NCI-H1105 treated with DMSO at 0.1 percent for 48 hours (cell line): ENCODE results near the gene PEX7.
"Not testable (repeated sequence)": the region's sequence is repeated elsewhere in the genome, so short reads cannot be mapped to it uniquely, and the experiment has no call there.

Experiments
- DNase-seq: peaks from one replicate; lab custom pipeline; 2025; lab: John Stamatoyannopoulos, UW

Gene PEX7

GRCh38 chr6:136840276-136841001 is 18.0 kb downstream of the PEX7 start:
- no peak for DNase-seq

GRCh38 chr6:136843210-136843609 is 20.8 kb downstream of the PEX7 start:
- no peak for DNase-seq

GRCh38 chr6:136846046-136846445 is 23.7 kb downstream of the PEX7 start:
- DNase-seq = peak; percentile 65

DNA sequence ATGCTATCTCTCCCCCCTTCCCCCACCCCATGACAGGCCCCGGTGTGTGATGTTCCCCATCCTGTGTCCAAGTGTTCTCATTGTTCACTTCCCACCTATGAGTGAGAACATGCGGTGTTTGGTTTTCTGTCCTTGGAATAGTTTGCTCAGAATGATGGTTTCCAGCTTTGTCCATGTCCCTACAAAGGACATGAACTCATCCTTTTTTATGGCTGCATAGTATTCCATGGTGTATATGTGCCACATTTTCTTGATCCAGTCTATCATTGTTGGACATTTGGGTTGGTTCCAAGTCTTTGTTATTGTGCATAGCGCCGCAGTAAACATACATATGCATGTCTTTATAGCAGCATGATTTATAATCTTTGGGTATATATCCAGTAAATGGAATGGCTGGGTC is 24.1 kb downstream of the PEX7 start:
- not testable (repeated sequence) for DNase-seq

- not testable (repeated sequence) for DNase-seq
Observed at GRCh38 chr6:136849979-136850563, 27.7 kb downstream of the PEX7 start.

DNA sequence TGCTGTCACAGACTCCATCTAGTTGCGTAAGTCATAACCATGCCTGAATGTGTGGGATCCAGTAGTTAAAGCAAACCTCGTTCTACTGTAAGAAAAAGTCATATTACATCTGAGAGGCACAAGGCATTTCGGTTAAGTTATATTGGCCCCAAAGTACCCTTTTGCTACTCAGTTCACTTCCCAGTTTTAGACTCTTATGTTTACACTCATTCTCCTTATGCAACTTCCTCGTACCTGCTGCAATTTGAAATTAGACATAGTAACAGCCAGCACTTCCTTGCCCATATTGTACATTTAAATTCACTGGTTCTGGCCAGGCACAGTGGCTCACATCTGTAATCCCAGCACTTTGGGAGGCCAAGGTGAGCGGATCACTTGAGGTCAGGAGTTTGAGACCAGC is 37.0 kb downstream of the PEX7 start:
- no peak for DNase-seq

DNA sequence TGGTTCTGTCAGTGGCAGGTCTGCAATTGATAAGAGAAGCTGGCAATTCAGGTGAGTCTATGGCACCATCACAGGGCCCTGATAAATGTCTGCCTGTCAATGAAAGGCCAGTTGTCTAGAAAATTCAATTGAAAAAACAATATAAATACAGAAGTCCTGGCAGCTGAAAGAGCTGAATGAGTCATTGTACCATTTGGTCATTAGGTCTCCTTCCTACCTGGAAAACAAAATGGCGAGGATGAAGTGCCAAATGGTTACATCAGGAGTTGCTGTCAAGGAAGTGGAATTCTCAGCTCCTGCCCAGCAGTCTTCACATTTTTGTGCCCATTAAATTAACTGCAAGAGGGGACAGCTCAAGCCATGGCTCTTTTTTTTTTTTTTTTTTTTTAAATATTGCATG is 37.7 kb downstream of the PEX7 start:
- DNase-seq = no peak

GRCh38 chr6:136862662-136863061 is 40.3 kb downstream of the PEX7 start:
- no peak for DNase-seq

DNA sequence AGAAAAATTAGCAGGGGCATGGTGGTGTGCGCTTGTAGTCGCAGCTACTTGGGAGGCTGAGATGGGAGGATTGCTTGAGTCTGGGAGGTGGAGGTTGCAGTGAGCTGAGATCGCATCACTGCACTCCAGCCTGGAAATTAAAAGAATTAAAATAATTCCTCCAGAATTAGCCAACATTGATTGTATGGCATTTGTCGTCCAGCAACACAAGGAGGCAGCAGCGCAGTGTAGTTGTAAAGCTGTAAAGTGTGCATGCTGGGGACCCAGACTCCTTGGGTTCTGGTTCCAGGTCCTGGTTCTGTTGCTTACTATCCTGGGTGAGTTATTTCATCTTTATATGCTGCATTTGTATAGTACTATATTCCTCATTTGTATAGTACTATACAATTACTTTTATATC is 41.4 kb downstream of the PEX7 start:
- no peak for DNase-seq

DNA sequence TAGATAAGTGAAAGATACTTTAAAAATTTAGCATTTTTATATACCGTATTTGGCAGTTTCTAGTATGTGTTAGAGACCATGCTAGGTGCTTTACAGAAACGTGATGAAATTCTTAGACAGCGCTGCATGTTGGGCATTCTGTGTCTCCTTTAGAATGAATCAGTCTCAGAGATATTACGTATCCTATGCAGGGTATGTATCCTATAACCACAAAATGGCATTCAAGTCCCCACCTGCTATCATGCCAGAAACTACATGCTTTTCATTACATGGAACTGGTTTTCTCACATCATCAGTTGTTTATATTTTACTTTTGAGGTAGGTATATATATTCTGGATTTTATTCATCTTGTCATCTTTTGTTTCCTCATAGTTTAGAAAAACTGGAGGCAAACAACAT is 42.3 kb downstream of the PEX7 start:
- no peak for DNase-seq

DNA sequence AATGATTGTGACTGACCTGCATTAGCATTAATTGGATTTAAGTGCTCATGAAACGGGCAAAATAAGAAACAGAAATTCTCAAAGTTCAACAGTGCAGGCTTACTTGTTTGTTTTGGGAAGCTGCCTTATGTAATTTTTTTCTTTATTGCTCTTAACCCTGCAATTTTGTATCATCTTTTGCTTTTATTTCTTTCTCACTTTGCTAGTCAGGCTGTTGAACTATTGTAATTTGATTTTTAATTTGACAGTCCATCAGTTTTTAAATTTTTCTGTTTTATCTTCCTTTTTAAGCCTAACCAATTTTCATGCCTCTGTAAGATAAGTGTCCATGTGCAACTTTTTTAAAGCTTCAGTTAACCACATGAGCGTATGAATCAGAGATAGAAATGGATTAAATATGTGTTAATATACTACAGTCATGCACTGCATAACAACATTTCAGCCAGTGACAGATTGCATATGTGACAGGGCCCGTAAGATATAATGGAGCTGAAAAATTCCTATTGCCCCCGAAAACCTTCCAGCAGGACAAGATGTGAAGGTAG is 44.6 kb downstream of the PEX7 start:
- no peak for DNase-seq

DNA sequence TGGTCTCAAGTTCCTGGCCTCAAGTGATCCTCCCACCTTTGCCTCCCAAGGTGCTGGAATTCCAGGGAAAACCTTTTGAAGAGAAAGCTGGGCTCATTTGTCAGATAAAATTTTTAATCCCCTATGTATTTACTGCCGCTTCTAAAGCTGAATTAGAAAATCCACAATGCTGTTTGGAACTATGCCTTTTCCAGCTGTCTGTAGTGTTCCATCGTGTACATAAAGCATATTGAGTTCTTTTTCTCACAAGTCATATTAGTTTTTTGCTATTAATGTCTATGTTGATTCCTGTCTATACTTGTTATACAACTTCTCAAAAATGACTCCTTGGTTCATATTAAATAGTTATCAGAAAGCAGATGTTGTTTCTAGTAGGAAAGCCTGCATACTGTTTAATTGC is 47.1 kb downstream of the PEX7 start:
- no peak for DNase-seq

GRCh38 chr6:136873748-136874147 is 51.4 kb downstream of the PEX7 start:
- no peak for DNase-seq

GRCh38 chr6:136876469-136876868 is 54.1 kb downstream of the PEX7 start:
- not testable (repeated sequence) for DNase-seq

DNA sequence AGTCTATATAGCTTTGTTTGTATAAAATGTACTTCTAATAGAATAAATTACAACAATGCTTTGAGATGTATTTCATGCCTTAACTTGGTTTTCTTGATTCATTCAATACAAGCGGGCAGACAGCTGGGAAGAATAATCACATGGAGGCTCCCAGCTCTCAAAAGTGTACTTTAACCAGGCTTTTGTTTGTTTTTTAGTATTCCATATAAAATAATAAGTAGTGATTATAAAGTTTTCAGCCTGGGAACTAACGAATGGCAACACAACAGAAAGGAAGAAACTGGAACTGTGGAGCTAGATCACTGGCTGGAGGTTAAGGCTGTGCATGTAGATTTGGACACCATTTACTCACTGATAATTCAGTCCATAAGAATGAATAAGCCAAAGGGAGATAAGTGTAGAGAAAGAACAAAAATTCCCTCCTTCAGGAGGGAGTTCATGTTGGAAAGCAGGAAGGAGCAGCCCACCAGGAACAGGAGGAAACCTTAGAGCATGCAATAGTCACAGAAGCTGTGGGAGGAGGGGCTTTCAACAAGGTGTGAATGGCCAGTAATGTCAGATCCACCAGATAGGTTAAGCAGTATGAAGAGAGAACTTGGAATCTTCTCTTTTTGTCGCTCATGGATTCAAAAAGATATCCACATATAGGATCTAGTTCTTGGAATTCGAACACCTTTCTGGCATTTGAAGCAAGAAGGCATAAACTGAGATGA is 58.5 kb downstream of the PEX7 start:
- DNase-seq = no peak

DNA sequence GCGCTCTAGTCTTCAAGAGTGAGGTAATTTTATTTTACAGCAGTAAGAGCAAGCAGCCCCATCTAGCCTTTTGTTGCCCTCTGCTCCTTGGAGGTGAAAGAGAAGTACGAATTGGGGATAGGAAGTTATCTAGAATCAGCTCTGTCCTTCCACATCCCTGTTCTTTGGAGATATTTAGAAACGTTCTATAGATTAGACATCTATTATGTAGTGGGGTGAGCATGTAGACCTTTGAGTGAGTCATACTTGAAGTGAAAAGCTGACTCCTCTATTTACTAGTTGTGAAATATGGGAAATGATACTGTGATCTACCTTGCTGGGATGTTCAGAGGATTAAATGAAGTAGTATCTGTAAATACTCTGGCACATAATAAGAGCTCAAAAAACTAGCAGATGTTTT is 63.7 kb downstream of the PEX7 start:
- no peak for DNase-seq

DNA sequence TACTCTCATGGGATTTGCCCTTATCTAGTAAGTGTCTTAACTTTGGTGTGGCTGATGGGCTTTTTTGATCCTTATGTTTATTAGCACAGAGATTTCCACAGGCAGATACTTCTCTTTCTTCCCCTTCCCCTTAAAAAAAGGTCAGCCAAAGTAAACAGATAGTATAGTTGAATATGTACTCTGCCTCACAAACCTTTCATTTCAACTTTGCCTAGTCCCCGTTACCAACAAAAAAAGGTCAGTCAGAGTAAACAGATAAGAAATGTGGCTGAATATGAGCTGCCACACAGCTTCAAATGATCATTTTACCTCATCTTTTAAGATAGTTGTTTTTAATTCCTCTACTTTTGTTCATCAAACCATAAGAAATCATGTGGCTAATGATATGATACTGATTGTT is 65.6 kb downstream of the PEX7 start:
- DNase-seq = no peak

GRCh38 chr6:136889271-136890193 is 67.1 kb downstream of the PEX7 start:
- no peak for DNase-seq

GRCh38 chr6:136890194-136890839 is 67.9 kb downstream of the PEX7 start:
- DNase-seq = no peak

- DNase-seq = no peak
Observed at GRCh38 chr6:136890986-136891385, 68.6 kb downstream of the PEX7 start.

DNA sequence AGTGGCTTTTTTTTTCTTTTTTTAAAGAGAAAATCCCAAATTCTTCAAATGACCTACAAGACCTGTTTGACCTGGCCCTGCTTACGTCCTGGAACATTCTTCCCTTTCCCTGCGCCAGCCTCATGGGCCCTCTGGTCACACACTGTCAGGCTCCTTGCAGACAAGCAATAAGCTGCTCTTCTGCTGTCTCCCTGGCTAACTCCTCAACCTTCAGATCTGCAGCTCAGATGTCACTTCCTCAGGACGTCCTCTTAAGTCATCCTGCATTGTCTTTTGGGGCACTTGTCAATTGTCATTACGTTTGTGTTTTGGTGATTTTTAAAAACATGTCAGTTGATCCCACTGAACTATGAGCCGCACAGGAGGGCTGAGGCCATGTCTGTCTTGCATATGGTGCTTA is 70.8 kb downstream of the PEX7 start:
- no peak for DNase-seq
